ENCODE data around the gene ZNF701. TPM values are rescaled to one million over a fixed set of nuclear protein-coding genes. Genes with fewer than 3 reads are reported as not detected.

The ZNF701 gene
- total and polyA plus RNA-seq, 2 experiments from 2014 or later: 8.5 to 24.7 TPM

DNA sequence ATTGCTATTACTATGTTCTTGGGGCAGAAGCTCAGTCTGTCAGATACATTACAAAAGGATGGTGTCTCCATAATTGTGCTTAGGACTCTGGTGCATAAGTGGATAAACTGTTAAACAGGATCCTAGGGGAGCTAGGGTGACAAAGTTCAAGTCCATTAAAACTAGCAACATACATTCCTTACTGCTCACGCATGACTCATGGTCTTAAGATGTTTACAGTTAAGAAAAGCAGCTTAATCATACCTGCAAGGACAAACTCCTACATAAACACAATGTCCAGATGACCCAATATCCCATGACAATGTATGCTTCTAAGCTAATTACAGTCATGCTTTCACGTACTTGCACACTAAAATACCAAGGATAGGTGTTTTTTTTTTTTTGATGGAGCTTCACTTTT is 3.5 kb upstream of the ZNF701 start:
- no peak for TF ChIP-seq CREB1 (CRISPR knock-in tag; IDR thresholded peaks at IDR 0.05; ENCODE audit: low read depth)
- TF ChIP-seq POLR2AphosphoS5 (IDR thresholded peaks at IDR 0.05; ENCODE audit: low read depth): no peak
- TF ChIP-seq NANOG (IDR thresholded peaks at IDR 0.05; ENCODE audit: borderline replicate concordance): no peak
- TF ChIP-seq, protein P1, sequence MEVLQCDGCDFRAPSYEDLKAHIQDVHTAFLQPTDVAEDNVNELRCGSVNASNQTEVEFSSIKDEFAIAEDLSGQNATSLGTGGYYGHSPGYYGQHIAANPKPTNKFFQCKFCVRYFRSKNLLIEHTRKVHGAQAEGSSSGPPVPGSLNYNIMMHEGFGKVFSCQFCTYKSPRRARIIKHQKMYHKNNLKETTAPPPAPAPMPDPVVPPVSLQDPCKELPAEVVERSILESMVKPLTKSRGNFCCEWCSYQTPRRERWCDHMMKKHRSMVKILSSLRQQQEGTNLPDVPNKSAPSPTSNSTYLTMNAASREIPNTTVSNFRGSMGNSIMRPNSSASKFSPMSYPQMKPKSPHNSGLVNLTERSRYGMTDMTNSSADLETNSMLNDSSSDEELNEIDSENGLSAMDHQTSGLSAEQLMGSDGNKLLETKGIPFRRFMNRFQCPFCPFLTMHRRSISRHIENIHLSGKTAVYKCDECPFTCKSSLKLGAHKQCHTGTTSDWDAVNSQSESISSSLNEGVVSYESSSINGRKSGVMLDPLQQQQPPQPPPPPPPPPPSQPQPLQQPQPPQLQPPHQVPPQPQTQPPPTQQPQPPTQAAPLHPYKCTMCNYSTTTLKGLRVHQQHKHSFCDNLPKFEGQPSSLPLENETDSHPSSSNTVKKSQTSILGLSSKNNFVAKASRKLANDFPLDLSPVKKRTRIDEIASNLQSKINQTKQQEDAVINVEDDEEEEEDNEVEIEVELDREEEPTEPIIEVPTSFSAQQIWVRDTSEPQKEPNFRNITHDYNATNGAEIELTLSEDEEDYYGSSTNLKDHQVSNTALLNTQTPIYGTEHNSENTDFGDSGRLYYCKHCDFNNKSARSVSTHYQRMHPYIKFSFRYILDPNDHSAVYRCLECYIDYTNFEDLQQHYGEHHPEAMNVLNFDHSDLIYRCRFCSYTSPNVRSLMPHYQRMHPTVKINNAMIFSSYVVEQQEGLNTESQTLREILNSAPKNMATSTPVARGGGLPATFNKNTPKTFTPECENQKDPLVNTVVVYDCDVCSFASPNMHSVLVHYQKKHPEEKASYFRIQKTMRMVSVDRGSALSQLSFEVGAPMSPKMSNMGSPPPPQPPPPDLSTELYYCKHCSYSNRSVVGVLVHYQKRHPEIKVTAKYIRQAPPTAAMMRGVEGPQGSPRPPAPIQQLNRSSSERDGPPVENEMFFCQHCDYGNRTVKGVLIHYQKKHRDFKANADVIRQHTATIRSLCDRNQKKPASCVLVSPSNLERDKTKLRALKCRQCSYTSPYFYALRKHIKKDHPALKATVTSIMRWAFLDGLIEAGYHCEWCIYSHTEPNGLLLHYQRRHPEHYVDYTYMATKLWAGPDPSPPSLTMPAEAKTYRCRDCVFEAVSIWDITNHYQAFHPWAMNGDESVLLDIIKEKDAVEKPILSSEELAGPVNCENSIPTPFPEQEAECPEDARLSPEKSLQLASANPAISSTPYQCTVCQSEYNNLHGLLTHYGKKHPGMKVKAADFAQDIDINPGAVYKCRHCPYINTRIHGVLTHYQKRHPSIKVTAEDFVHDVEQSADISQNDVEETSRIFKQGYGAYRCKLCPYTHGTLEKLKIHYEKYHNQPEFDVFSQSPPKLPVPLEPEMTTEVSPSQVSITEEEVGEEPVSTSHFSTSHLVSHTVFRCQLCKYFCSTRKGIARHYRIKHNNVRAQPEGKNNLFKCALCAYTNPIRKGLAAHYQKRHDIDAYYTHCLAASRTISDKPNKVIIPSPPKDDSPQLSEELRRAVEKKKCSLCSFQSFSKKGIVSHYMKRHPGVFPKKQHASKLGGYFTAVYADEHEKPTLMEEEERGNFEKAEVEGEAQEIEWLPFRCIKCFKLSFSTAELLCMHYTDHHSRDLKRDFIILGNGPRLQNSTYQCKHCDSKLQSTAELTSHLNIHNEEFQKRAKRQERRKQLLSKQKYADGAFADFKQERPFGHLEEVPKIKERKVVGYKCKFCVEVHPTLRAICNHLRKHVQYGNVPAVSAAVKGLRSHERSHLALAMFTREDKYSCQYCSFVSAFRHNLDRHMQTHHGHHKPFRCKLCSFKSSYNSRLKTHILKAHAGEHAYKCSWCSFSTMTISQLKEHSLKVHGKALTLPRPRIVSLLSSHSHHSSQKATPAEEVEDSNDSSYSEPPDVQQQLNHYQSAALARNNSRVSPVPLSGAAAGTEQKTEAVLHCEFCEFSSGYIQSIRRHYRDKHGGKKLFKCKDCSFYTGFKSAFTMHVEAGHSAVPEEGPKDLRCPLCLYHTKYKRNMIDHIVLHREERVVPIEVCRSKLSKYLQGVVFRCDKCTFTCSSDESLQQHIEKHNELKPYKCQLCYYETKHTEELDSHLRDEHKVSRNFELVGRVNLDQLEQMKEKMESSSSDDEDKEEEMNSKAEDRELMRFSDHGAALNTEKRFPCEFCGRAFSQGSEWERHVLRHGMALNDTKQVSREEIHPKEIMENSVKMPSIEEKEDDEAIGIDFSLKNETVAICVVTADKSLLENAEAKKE (CRISPR knock-in tag; IDR thresholded peaks at IDR 0.05): no peak
- TF ChIP-seq ZNF331 (CRISPR knock-in tag; IDR thresholded peaks at IDR 0.05; ENCODE audit: low read depth): no peak
- Histone ChIP-seq H3K36me3 (ENCODE audit: insufficient read depth) (no peaks in the 10 kb centered on the region), H2AFZ (no peak overlapping the region), H3K4me2 (no peak overlapping the region), H3F3A (replicated peaks; ENCODE audit: low read depth) (peaks cover 10% of the 10 kb centered on the region), H3K27ac (ENCODE audit: low read depth) (no peak overlapping the region), H3K79me2 (replicated peaks; ENCODE audit: insufficient read depth) (peaks cover 16% of the 10 kb centered on the region), H3K4me3 (no peak overlapping the region), H3K9me2 (ENCODE audit: insufficient read depth) (no peaks in the 10 kb centered on the region), H3K4me1 (ENCODE audit: insufficient read depth) (peaks cover 26% of the 10 kb centered on the region), H4K20me1 (replicated peaks; ENCODE audit: insufficient read depth) (peaks cover 5% of the 10 kb centered on the region; the same call in 1 of the 2 replicates), H3K27me3 (ENCODE audit: insufficient read depth) (no peaks in the 10 kb centered on the region)
- no peak overlapping the region for H3K4me3 Mint-ChIP-seq
- peaks cover 25% of the 10 kb centered on the region for H3K4me1 Mint-ChIP-seq
- H3K36me3 Mint-ChIP-seq (ENCODE audit: low read depth): peaks cover 10% of the 10 kb centered on the region; the same call in 2 of the 3 replicates
- ATAC-seq (no peak), DNase-seq (ENCODE audit: low spot score) (no peak)
- H3K27ac Mint-ChIP-seq: no peak overlapping the region
- H3K9me3 Mint-ChIP-seq: no peaks in the 10 kb centered on the region; the same call in 2 of the 3 replicates
- peaks cover 17% of the 10 kb centered on the region for H3K27me3 Mint-ChIP-seq (ENCODE audit: insufficient read depth, low read depth, poor library complexity)

DNA sequence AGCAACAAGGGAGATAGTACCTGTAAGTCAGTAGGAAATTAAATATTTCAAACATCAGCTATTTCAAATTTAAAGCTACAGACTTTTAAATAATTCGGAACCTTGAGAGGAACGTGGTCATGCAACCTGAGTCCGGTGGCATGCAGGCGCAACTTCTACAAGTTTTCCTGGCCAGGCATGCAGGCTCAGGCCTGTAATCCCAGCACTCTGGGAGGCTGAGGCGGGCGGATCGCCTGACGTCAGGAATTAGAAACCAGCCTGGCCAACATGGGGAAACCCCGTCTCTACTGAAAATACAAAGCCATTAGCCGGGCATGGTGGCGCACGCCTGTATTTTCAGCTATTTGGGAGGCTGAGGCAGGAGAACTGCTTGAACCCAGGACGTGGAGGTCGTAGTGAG is 2.2 kb upstream of the ZNF701 start:
- no peak for DNase-seq (ENCODE audit: low spot score)
- H3K4me2 ChIP-seq: no peak overlapping the region
- no peak for ATAC-seq
- H3K36me3 Mint-ChIP-seq (ENCODE audit: low read depth): peaks cover 15% of the 10 kb centered on the region; the same call in 2 of the 3 replicates
- no peaks in the 10 kb centered on the region for H3K9me2 ChIP-seq (ENCODE audit: insufficient read depth)
- no peak overlapping the region for H2AFZ ChIP-seq
- H3K27me3 Mint-ChIP-seq (ENCODE audit: insufficient read depth, low read depth, poor library complexity): peaks cover 18% of the 10 kb centered on the region
- no peaks in the 10 kb centered on the region for H3K27me3 ChIP-seq (ENCODE audit: insufficient read depth)
- no peak overlapping the region for H3K4me3 Mint-ChIP-seq
- no peaks in the 10 kb centered on the region for H3K36me3 ChIP-seq (ENCODE audit: insufficient read depth)
- H3K79me2 ChIP-seq (replicated peaks; ENCODE audit: insufficient read depth): peaks cover 27% of the 10 kb centered on the region
- peaks cover 26% of the 10 kb centered on the region for H3K4me1 ChIP-seq (ENCODE audit: insufficient read depth)
- no peaks in the 10 kb centered on the region; the same call in 2 of the 3 replicates for H3K9me3 Mint-ChIP-seq
- H4K20me1 ChIP-seq (replicated peaks; ENCODE audit: insufficient read depth): peaks cover 9% of the 10 kb centered on the region; the same call in 1 of the 2 replicates
- peaks cover 25% of the 10 kb centered on the region for H3K4me1 Mint-ChIP-seq
- H3F3A ChIP-seq (replicated peaks; ENCODE audit: low read depth): peaks cover 10% of the 10 kb centered on the region
- H3K27ac ChIP-seq (ENCODE audit: low read depth): no peak overlapping the region
- H3K4me3 ChIP-seq: no peak overlapping the region
- H3K27ac Mint-ChIP-seq: no peak overlapping the region
- no peak for TF ChIP-seq EZH2 (IDR thresholded peaks at IDR 0.05; ENCODE audit: low read depth, unreplicated experiment)
- TF ChIP-seq JUNB (IDR thresholded peaks at IDR 0.05; ENCODE audit: unreplicated experiment): no peak
- TF ChIP-seq CREB1 (CRISPR knock-in tag; IDR thresholded peaks at IDR 0.05; ENCODE audit: low read depth): no peak
- no peak for TF ChIP-seq EZH2phosphoT487 (IDR thresholded peaks at IDR 0.05; ENCODE audit: unreplicated experiment)
- TF ChIP-seq, protein P2, sequence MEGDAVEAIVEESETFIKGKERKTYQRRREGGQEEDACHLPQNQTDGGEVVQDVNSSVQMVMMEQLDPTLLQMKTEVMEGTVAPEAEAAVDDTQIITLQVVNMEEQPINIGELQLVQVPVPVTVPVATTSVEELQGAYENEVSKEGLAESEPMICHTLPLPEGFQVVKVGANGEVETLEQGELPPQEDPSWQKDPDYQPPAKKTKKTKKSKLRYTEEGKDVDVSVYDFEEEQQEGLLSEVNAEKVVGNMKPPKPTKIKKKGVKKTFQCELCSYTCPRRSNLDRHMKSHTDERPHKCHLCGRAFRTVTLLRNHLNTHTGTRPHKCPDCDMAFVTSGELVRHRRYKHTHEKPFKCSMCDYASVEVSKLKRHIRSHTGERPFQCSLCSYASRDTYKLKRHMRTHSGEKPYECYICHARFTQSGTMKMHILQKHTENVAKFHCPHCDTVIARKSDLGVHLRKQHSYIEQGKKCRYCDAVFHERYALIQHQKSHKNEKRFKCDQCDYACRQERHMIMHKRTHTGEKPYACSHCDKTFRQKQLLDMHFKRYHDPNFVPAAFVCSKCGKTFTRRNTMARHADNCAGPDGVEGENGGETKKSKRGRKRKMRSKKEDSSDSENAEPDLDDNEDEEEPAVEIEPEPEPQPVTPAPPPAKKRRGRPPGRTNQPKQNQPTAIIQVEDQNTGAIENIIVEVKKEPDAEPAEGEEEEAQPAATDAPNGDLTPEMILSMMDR (conservative IDR thresholded peaks at IDR 0.05; ENCODE audit: low read depth in 2 of 2): no peak
- TF ChIP-seq NANOG (IDR thresholded peaks at IDR 0.05; ENCODE audit: borderline replicate concordance): no peak
- no peak for TF ChIP-seq STAT1 (IDR thresholded peaks at IDR 0.05; ENCODE audit: unreplicated experiment)
- no peak for TF ChIP-seq POLR2AphosphoS5 (IDR thresholded peaks at IDR 0.05; ENCODE audit: low read depth)
- TF ChIP-seq ZNF331 (CRISPR knock-in tag; IDR thresholded peaks at IDR 0.05; ENCODE audit: low read depth): no peak

Data from GM23338 (cell line).